Measurements from ENCODE around the gene UBFD1. TPM values are rescaled to one million over a fixed set of nuclear protein-coding genes. Genes with fewer than 3 reads are reported as not detected.
A peak's percentile ranks its signal among the peaks of the same experiment; 100 is the strongest.

The UBFD1 gene
- total RNA-seq, 1 experiment from 2014 or later: 78.6 TPM

GRCh38 chr16:23557779-23558702 is 514 bp downstream of the UBFD1 start:
- no peak for TF ChIP-seq CTCF (IDR thresholded peaks at IDR 0.05; ENCODE audit: insufficient read depth in 1 of 2, low read depth in 1 of 2, low read length in 1 of 2, severe bottlenecking in 1 of 2, unreplicated experiment in 1 of 2)
- Mint-ChIP-seq H3K36me3 (ENCODE audit: insufficient read depth, unreplicated experiment) (peaks cover 42% of the 10 kb centered on the region), H3K4me3 (ENCODE audit: unreplicated experiment) (peak overlapping the region; percentile 87), H3K27ac (ENCODE audit: unreplicated experiment) (peak overlapping the region; percentile 90), H3K9me3 (ENCODE audit: unreplicated experiment) (no peaks in the 10 kb centered on the region), H3K4me1 (ENCODE audit: low read depth, unreplicated experiment) (no peaks in the 10 kb centered on the region), H3K27me3 (ENCODE audit: insufficient read depth, unreplicated experiment) (no peaks in the 10 kb centered on the region)
- intact Hi-C loops (cut with micrococcal nuclease; ENCODE audit: unreplicated experiment): loop anchor here (1.0 to 5.0 kb wide), 3 partner anchors 38 to 83 kb away; partner anchors contain the start of genes DCTN5, NDUFAB1 and PALB2
- no TSS peak for BruUV-seq (replicated peaks)
- no peaks in the 10 kb centered on the region for H3K27me3 ChIP-seq (replicated peaks; ENCODE audit: control insufficient read depth, insufficient read depth, low read length)
- ChIA-PET CTCF (interaction anchor here (0.6 to 1.0 kb wide), 3 partner anchors 19 to 61 kb away, joined by 3 to 8 read pairs (median 4); no protein-coding TSS in a partner anchor), POLR2A (interaction anchor here (0.6 to 1.4 kb wide), 7 partner anchors 8 to 121 kb away, joined by 3 to 9 read pairs (median 5); partner anchors contain the start of gene PLK1)
- H3K4me1 ChIP-seq: peaks cover 13% of the 10 kb centered on the region
- H3K4me3 ChIP-seq (ENCODE audit: low read depth, low read length): peak overlapping the region; percentile 95
- DNase-seq: no peak
- no peaks in the 10 kb centered on the region for H3K9me3 ChIP-seq
- peaks cover 5% of the 10 kb centered on the region for H3K36me3 ChIP-seq (ENCODE audit: control insufficient read depth, insufficient read depth, low read length)

- no peak for TF ChIP-seq CTCF (IDR thresholded peaks at IDR 0.05; ENCODE audit: insufficient read depth in 1 of 2, low read depth in 1 of 2, low read length in 1 of 2, severe bottlenecking in 1 of 2, unreplicated experiment in 1 of 2)
- H3K36me3 Mint-ChIP-seq (ENCODE audit: insufficient read depth, unreplicated experiment): peaks cover 54% of the 10 kb centered on the region
- Histone ChIP-seq H3K4me3 (ENCODE audit: low read depth, low read length) (no peak overlapping the region), H3K9me3 (no peaks in the 10 kb centered on the region), H3K36me3 (ENCODE audit: control insufficient read depth, insufficient read depth, low read length) (peaks cover 8% of the 10 kb centered on the region), H3K27me3 (replicated peaks; ENCODE audit: control insufficient read depth, insufficient read depth, low read length) (no peaks in the 10 kb centered on the region; the same call in 1 of the 2 replicates), H3K4me1 (peaks cover 6% of the 10 kb centered on the region; the same call in 1 of the 2 replicates)
- H3K4me1 Mint-ChIP-seq (ENCODE audit: low read depth, unreplicated experiment): no peaks in the 10 kb centered on the region
- ChIA-PET POLR2A (interaction anchor here (0.5 kb wide), 1 partner anchor 162 kb away, joined by 3 read pairs; no protein-coding TSS in a partner anchor), CTCF (no interaction called here)
- no peak overlapping the region for H3K4me3 Mint-ChIP-seq (ENCODE audit: unreplicated experiment)
- no peaks in the 10 kb centered on the region for H3K27me3 Mint-ChIP-seq (ENCODE audit: insufficient read depth, unreplicated experiment)
- H3K9me3 Mint-ChIP-seq (ENCODE audit: unreplicated experiment): no peaks in the 10 kb centered on the region
- no peak for DNase-seq
- H3K27ac Mint-ChIP-seq (ENCODE audit: unreplicated experiment): no peak overlapping the region
- intact Hi-C loops (cut with micrococcal nuclease; ENCODE audit: unreplicated experiment): no loop called here
- no TSS peak for BruUV-seq (replicated peaks)
Measured at GRCh38 chr16:23561586-23561985, 4.1 kb downstream of the UBFD1 start.

- intact Hi-C loops (cut with micrococcal nuclease; ENCODE audit: unreplicated experiment): no loop called here
- no peak for DNase-seq
- Mint-ChIP-seq H3K9me3 (ENCODE audit: unreplicated experiment) (no peaks in the 10 kb centered on the region), H3K36me3 (ENCODE audit: insufficient read depth, unreplicated experiment) (peaks cover 55% of the 10 kb centered on the region), H3K4me3 (ENCODE audit: unreplicated experiment) (no peak overlapping the region), H3K27ac (ENCODE audit: unreplicated experiment) (no peak overlapping the region), H3K4me1 (ENCODE audit: low read depth, unreplicated experiment) (no peaks in the 10 kb centered on the region), H3K27me3 (ENCODE audit: insufficient read depth, unreplicated experiment) (no peaks in the 10 kb centered on the region)
- no peaks in the 10 kb centered on the region; the same call in 1 of the 2 replicates for H3K27me3 ChIP-seq (replicated peaks; ENCODE audit: control insufficient read depth, insufficient read depth, low read length)
- 0 out of 2 replicates have a peak, but pooled peaks cover 6% of the 10 kb centered on the region for H3K4me1 ChIP-seq
- peaks cover 8% of the 10 kb centered on the region for H3K36me3 ChIP-seq (ENCODE audit: control insufficient read depth, insufficient read depth, low read length)
- H3K4me3 ChIP-seq (ENCODE audit: low read depth, low read length): no peak overlapping the region
- TF ChIP-seq CTCF (IDR thresholded peaks at IDR 0.05; ENCODE audit: insufficient read depth in 1 of 2, low read depth in 1 of 2, low read length in 1 of 2, severe bottlenecking in 1 of 2, unreplicated experiment in 1 of 2): no peak
- CTCF ChIA-PET: no interaction called here
- POLR2A ChIA-PET: no interaction called here
- H3K9me3 ChIP-seq: no peaks in the 10 kb centered on the region
- BruUV-seq (replicated peaks): no TSS peak
Measured at GRCh38 chr16:23562505-23562904, 5.0 kb downstream of the UBFD1 start.
